Gastrocnemius medialis (tissue), 4 donors: ENCODE data around the gene TSEN2. TPM values are rescaled to one million over a fixed set of nuclear protein-coding genes. Genes with fewer than 3 reads are reported as not detected.
A peak's percentile ranks its signal among the peaks of the same experiment; 100 is the strongest.
"Not testable (repeated sequence)": the region's sequence is repeated elsewhere in the genome, so short reads cannot be mapped to it uniquely, and the experiment has no call there.

Experiments used
- ATAC-seq, 2 donors: fragments of 150-250 bp; one replicate each; pipeline ENCODE4 v1.9.1; 2016
- DNase-seq, 2 donors: peaks; one replicate each; pipeline ENCODE4 v3.0.0-alpha.2; 2019
- H3K27ac ChIP-seq, 4 donors: fragments of 200-600 bp; sonication (generic); 1 replicate in 1 of 4; 2 replicates in 3 of 4; pipeline ENCODE4 v1.5.1; 2016 to 2018; ENCODE audit warnings: mild to moderate bottlenecking in 2 of 4, moderate library complexity in 1 of 4
- H3K27me3 ChIP-seq, 3 donors: fragments of 200-600 bp; sonication (generic) in 2 of 3; 1 replicate in 1 of 3; 2 replicates in 2 of 3; pipeline versions ENCODE4 v1.5.1 to v1.6.0; 2016 to 2019; ENCODE audit warnings: mild to moderate bottlenecking in 1 of 3, moderate library complexity in 1 of 3
- H3K36me3 ChIP-seq, 2 donors: fragments of 200-600 bp; sonication (generic) in 1 of 2; one replicate each; pipeline ENCODE4 v1.5.1; 2017 to 2018
- H3K4me1 ChIP-seq, 2 donors: fragments of 200-600 bp; sonication (generic) in 1 of 2; one replicate each; pipeline ENCODE4 v1.5.1; 2016 to 2017; ENCODE audit warnings: mild to moderate bottlenecking in 2 of 2
- H3K4me3 ChIP-seq, 4 donors: fragments of 200-600 bp; sonication (generic) in 3 of 4; 1 replicate in 1 of 4; 2 replicates in 3 of 4; pipeline ENCODE4 v1.5.1; 2016 to 2019; ENCODE audit warnings: mild to moderate bottlenecking in 2 of 4
- H3K9me3 ChIP-seq, 3 donors: fragments of 200-600 bp; sonication (generic) in 2 of 3; 1 replicate in 1 of 3; 2 replicates in 2 of 3; pipeline ENCODE4 v1.5.1; 2016 to 2019
- CTCF ChIP-seq, 5 experiments: fragments of 450-650 bp in 3 of 5; fragments of 200-600 bp in 2 of 5; sonication (generic) in 2 of 5; IDR thresholded peaks in 4 of 5; conservative IDR thresholded peaks in 1 of 5; 1 replicate in 4 of 5; 2 replicates in 1 of 5; pipeline ENCODE4 v1.5.1; 2016 to 2019; ENCODE audit warnings: antibody characterized with exemption in 5 of 5, mild to moderate bottlenecking in 3 of 5, moderate library complexity in 3 of 5
- POLR2A ChIP-seq, 2 donors: fragments of 450-650 bp; IDR thresholded peaks; one replicate each; pipeline ENCODE4 v1.6.1; 2017; ENCODE audit warnings: antibody characterized with exemption in 2 of 2, mild to moderate bottlenecking in 2 of 2, moderate library complexity in 2 of 2
- in situ Hi-C, 4 donors: fragments of 200-750 bp; cut with MboI; loops; one replicate each; pipeline versions ENCODE4 v1.15.0 to v1.8.0; 2017; ENCODE audit warnings: low sequenced_read_pairs in 4 of 4
- intact Hi-C: fragments of 100-400 bp; cut with DNase I; formaldehyde crosslinking; loops from one replicate; pipeline ENCODE4 v1.15.1; 2023; ENCODE audit warnings: low total_unique reads
- total RNA-seq, 4 donors: library from RNA; depleted of rRNA; stranded (reverse); fragments of >200 nt; gene quantifications; one replicate each; pipeline versions ENCODE4 v1.1.0 to v1.2.3, GENCODE V29; 2016

The TSEN2 gene
- total RNA-seq, 4 donors from 2014 or later = 10.7 to 19.5 (median 12.0) TPM

DNA sequence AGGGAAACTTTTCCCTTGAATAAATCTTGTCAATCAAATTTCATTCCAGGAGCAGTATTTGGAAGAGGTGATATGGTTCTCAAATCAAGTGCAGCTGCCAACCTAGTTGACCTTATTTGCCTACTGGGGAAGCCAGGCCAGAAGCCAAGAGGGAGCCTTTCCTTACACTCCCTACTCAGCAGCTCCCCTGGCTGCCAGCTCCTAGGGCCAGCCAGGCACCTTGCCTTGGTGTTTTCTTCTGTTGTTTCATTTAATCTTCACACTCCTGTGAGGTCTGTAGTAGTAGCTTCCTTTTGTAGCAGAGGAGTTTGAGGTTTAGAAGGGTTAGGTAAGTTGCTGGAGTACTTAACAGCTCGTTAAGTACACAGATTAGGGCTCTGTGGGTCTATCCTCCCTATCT lies 38.4 kb downstream of the TSEN2 start:
- no peaks in the 10 kb centered on the region for H3K9me3 ChIP-seq
- TF ChIP-seq CTCF (IDR thresholded peaks at IDR 0.05 in 4 of 5, conservative IDR thresholded peaks at IDR 0.05 in 1 of 5) (peak in 2 of 5 experiments; percentile 49 to 63), POLR2A (IDR thresholded peaks at IDR 0.05) (no peak)
- H3K4me3 ChIP-seq = no peak overlapping the region
- DNase-seq (peak; percentile 64 to 81), ATAC-seq (peak; percentile 88 to 95)
- in situ Hi-C loops = no loop called here
- H3K27ac ChIP-seq = peak overlapping the region; percentile 57 to 74 (median 70)
- peaks cover 0 to 9% of the 10 kb centered on the region in 2 donors for H3K36me3 ChIP-seq
- no peaks in the 10 kb centered on the region for H3K27me3 ChIP-seq
- H3K4me1 ChIP-seq = peaks cover 22 to 27% of the 10 kb centered on the region in 2 donors
- intact Hi-C loops = no loop called here

DNA sequence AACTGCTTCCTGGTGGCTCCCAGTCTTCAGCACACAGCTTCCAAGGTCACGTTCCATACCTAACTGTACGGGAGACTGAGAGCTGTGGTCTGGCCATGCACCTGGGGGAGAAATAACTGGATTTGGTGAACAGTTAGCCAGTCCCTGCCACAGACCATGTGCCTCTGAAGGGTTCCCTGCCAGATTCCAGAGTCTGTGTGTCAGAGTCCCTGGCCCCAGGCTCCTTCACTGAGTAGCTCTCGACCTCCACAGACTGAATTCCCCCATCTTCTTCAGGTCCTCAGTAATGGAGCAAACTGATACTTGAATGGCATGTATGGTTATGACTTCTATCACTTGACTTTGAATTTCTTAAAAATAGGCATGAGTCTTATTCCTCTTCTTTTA lies 43.5 kb downstream of the TSEN2 start:
- TF ChIP-seq CTCF (IDR thresholded peaks at IDR 0.05 in 4 of 5, conservative IDR thresholded peaks at IDR 0.05 in 1 of 5) (no peak), POLR2A (IDR thresholded peaks at IDR 0.05) (no peak)
- in situ Hi-C loops (no loop called here), intact Hi-C loops (no loop called here)
- peak overlapping the region in 1 of 4 donors; percentile 42 for H3K27ac ChIP-seq
- ATAC-seq (no peak), DNase-seq (no peak)
- H3K4me3 ChIP-seq = no peak overlapping the region
- H3K36me3 ChIP-seq = peaks cover 0 to 33% of the 10 kb centered on the region in 2 donors
- peaks cover 10 to 22% of the 10 kb centered on the region in 2 donors for H3K4me1 ChIP-seq
- no peaks in the 10 kb centered on the region for H3K27me3 ChIP-seq
- no peaks in the 10 kb centered on the region for H3K9me3 ChIP-seq

GRCh38 chr3:12532182-12532581 lies 47.9 kb downstream of the TSEN2 start:
- peaks cover 0 to 8% of the 10 kb centered on the region in 2 donors for H3K4me1 ChIP-seq
- H3K4me3 ChIP-seq = no peak overlapping the region
- in situ Hi-C loops (no loop called here), intact Hi-C loops (no loop called here)
- H3K9me3 ChIP-seq = no peaks in the 10 kb centered on the region
- no peak for DNase-seq
- H3K36me3 ChIP-seq = peaks cover 0 to 24% of the 10 kb centered on the region in 2 donors
- H3K27ac ChIP-seq = no peak overlapping the region
- ATAC-seq = no peak
- TF ChIP-seq POLR2A (IDR thresholded peaks at IDR 0.05) (no peak), CTCF (IDR thresholded peaks at IDR 0.05 in 4 of 5, conservative IDR thresholded peaks at IDR 0.05 in 1 of 5) (no peak)
- H3K27me3 ChIP-seq = no peaks in the 10 kb centered on the region

DNA sequence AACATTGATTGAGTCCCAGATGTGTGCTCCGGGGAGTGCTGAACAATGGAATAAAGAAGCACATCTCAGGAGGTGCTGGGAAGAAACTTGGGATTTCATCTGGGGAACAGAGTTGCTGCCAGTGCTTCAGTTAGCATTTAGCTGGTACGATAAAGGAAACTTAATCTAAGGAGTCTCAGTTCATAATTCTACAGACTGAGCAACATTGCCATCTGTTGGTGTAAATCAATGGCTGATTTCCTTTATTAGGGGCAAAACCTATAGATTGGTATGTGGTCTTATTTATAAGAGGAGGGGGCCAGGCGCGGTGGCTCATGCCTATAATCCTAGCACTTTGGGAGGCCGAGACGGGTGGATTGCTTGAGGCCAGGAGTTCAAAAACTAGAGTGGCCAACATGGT lies 52.1 kb downstream of the TSEN2 start:
- no peaks in the 10 kb centered on the region for H3K9me3 ChIP-seq
- H3K27ac ChIP-seq = no peak overlapping the region
- ATAC-seq (no peak), DNase-seq (no peak)
- TF ChIP-seq POLR2A (IDR thresholded peaks at IDR 0.05) = no peak
- peak in 1 of 5 experiments; percentile 8 for TF ChIP-seq CTCF (IDR thresholded peaks at IDR 0.05 in 4 of 5, conservative IDR thresholded peaks at IDR 0.05 in 1 of 5)
- H3K4me1 ChIP-seq = no peaks in the 10 kb centered on the region
- H3K4me3 ChIP-seq = no peak overlapping the region
- H3K36me3 ChIP-seq = peaks cover 0 to 9% of the 10 kb centered on the region in 2 donors
- intact Hi-C loops = no loop called here
- H3K27me3 ChIP-seq = no peaks in the 10 kb centered on the region
- in situ Hi-C loops = no loop called here

- TF ChIP-seq POLR2A (IDR thresholded peaks at IDR 0.05) = no peak
- no peak for TF ChIP-seq CTCF (IDR thresholded peaks at IDR 0.05 in 4 of 5, conservative IDR thresholded peaks at IDR 0.05 in 1 of 5)
- no peaks in the 10 kb centered on the region for H3K27me3 ChIP-seq
- H3K4me1 ChIP-seq = no peaks in the 10 kb centered on the region
- DNase-seq = no peak
- intact Hi-C loops = no loop called here
- no peak overlapping the region for H3K4me3 ChIP-seq
- ATAC-seq = no peak
- no peak overlapping the region for H3K27ac ChIP-seq
- H3K36me3 ChIP-seq = peaks cover 0 to 3% of the 10 kb centered on the region in 2 donors
- H3K9me3 ChIP-seq = no peaks in the 10 kb centered on the region
- in situ Hi-C loops = no loop called here
Measured at GRCh38 chr3:12541625-12542024, 57.3 kb downstream of the TSEN2 start.

GRCh38 chr3:12543497-12543896 lies 59.2 kb downstream of the TSEN2 start:
- H3K9me3 ChIP-seq, H3K27ac ChIP-seq, ATAC-seq, DNase-seq, in situ Hi-C loops, H3K27me3 ChIP-seq, H3K4me3 ChIP-seq, intact Hi-C loops, H3K36me3 ChIP-seq, H3K4me1 ChIP-seq: not testable (repeated sequence)
